ENCODE results near the gene IL1RAP. TPM values are rescaled to one million over a fixed set of nuclear protein-coding genes. Genes with fewer than 3 reads are reported as not detected.

The IL1RAP gene
- total RNA-seq, 2 donors from 2014 or later, result 13.6 to 24.4 TPM

DNA sequence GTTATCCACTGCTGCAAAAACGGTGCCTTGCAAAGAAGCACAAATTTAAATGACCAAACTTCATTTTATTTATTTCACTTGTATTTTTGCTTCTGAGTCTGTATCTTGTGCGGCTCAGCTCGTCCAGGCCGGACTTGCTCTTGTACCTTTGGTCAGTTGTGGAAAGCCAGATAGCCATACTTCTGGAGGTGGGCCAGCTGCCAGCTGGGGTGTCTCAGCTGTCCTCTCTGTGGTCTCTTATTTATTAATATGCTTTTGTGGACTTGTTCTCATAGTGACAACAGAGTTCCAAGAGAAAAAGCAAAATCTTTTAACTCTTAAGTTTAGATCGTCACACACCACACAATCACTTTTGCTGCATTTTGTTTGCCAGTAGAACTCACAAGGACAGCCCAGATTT, 87.7 kb downstream of the IL1RAP start:
- Mint-ChIP-seq H3K36me3 (peaks cover 30 to 33% of the 10 kb centered on the region in 2 donors), H3K27ac (no peak overlapping the region), H3K9me3 (peaks cover 4 to 10% of the 10 kb centered on the region in 2 donors)
- ATAC-seq (no peak), DNase-seq (ENCODE audit: low spot score in 2 of 2) (no peak)

DNA sequence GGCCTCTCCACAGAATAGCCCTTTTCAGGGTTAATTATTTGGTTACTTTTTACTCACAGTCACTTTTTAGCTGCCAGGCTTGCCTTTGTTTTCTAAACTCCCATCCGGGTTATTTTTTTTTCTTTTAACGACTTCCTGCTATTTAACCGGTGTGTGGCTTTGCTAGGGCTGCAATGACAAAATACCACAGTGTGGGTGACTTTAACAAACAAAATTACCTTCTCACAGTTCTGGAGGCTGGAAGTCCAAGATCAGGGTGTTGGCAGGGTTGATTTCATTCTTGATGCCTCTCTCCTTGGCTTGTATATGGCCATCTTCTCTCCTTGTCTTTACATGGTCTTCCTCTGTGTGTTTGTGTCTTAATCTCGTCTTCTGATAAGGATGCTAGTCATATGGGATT, 91.5 kb downstream of the IL1RAP start:
- DNase-seq (ENCODE audit: low spot score in 2 of 2), result no peak
- Mint-ChIP-seq H3K9me3 (peaks cover 0 to 6% of the 10 kb centered on the region in 2 donors), H3K27ac (peak overlapping the region in 1 of 2 donors; percentile 73), H3K36me3 (peaks cover 39 to 44% of the 10 kb centered on the region in 2 donors)
- ATAC-seq, result no peak

DNA sequence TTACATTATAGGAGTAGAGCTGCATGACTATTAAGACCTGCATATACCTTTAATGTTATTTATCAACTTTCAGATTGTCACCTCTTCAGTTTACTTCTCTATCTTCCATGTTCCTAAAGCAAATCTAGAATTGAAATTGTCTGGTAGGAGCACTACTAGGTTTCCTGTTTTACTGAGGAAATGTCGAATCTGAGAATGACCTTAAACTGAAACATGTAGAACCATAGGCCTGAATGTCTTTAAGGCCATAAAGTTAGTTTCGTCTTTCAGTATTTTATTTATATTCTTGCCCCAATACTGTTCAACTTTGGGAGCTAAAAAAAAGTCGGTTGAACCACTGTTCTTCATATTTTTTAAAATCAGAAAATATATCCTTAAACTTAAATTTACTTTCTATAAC, 92.7 kb downstream of the IL1RAP start:
- H3K9me3 Mint-ChIP-seq, result peaks cover 0 to 6% of the 10 kb centered on the region in 2 donors
- H3K36me3 Mint-ChIP-seq, result peaks cover 39 to 44% of the 10 kb centered on the region in 2 donors
- DNase-seq (ENCODE audit: low spot score in 2 of 2) (no peak), ATAC-seq (no peak)
- H3K27ac Mint-ChIP-seq, result no peak overlapping the region

DNA sequence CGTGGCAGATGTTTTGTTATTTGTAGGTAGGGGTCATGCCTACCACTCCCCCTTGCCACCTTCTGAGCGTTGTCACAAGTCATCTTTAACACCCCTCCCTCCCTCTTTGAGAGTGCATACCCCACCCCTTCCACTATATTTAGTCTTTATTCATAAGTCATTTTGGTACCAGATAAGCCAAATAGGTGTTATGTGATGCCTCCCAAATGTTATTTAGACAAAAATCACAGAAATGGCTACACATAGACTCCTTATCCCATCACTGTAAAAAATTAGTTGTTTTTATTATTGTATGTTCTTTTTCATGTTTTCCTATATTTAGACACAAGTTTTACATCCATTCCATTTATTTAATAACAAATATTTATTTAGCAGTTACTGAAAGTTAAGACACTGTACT, 93.1 kb downstream of the IL1RAP start:
- H3K36me3 Mint-ChIP-seq, result peaks cover 39 to 44% of the 10 kb centered on the region in 2 donors
- DNase-seq (ENCODE audit: low spot score in 2 of 2) (no peak), ATAC-seq (no peak)
- H3K9me3 Mint-ChIP-seq, result peaks cover 0 to 6% of the 10 kb centered on the region in 2 donors
- no peak overlapping the region for H3K27ac Mint-ChIP-seq

DNA sequence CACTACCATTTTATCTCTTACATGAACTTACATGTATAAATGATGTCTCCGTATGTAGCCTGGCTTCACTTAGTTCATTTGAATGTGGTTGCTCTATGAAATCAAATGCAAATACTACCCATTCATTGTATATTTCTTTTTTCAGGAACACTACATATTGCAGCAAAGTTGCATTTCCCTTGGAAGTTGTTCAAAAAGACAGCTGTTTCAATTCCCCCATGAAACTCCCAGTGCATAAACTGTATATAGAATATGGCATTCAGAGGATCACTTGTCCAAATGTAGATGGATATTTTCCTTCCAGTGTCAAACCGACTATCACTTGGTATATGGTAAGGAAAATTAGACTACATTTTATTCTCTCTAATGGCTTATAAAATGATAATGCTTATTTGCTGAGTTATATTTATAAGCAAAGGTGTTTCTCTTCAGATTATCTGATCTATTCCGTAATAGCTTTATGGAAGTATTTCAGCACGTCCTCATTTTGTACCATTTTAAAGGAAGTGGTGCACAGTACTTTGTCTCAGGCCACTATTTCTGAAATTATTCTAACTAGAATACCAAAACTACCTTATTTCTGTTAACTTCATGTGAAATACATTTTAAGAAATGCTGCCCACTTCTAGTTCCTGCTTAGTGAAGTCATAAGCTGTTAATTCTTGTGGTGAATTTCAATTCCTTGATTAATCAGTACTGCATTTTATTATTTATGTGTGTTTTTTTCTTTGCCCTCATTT, 95.1 kb downstream of the IL1RAP start:
- no peak for DNase-seq (ENCODE audit: low spot score in 2 of 2)
- no peak for ATAC-seq
- Mint-ChIP-seq H3K9me3 (peaks cover 0 to 13% of the 10 kb centered on the region in 2 donors), H3K27ac (peak overlapping the region in 1 of 2 donors; percentile 63), H3K36me3 (peaks cover 34 to 57% of the 10 kb centered on the region in 2 donors)

DNA sequence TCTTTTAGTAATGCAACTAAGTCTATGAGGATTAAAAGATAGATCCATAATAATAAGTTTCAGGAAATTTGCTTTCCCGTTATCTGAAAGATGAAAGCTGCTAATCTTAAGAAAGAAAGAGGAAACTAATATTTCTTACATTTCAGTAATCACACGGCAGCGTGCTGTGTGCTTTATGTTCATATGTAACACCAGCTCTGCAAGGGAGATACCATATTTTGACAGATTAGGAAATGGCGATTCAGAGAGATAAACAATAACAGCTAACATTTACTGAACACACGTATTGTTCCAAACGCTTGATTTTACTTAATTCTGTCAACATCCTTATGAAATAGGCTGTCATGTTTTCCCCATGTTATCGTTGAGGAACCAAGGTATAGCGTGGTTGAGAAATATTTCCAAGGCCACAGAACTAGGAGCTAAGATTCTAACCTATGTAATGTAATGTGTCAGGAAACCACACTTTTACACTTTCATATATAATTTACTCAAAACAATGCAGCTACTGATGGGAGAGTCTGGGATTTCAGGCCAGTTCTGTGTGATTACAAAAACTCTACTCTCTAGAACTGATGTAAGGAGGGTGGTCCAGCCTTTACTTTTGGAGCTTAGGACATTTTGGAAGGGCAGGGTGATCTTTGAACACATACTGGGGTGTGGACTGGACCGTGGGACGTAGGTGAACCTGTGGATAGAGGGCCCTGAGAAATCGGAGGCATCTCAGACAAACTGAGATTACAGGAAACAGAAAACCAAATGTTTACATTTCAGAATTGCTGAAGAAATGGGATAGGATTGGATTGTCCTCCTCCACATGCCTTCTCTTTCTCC, 100.6 kb downstream of the IL1RAP start:
- DNase-seq (ENCODE audit: low spot score in 2 of 2) (no peak), ATAC-seq (peak in 1 of 2 donors; percentile 50)
- Mint-ChIP-seq H3K27ac (peak overlapping the region in 1 of 2 donors; percentile 78), H3K36me3 (peaks cover 17 to 52% of the 10 kb centered on the region in 2 donors), H3K9me3 (peaks cover 5 to 7% of the 10 kb centered on the region in 2 donors)

DNA sequence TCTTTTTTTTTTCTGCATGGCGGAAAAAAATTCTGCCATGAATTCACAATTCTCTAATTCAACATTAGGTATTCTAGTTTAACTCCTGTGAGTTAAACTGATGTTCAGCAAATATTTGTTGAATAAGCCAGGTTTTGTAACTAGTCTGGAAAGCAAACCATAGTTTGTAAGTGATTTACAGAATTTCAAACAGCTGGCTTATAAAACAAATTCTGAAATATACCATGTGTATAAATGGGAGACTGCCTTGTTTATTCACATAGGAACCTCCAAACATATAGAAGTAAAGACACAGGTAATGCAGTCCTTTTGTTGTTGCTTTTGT, 101.1 kb downstream of the IL1RAP start:
- H3K9me3 Mint-ChIP-seq, result peaks cover 5 to 7% of the 10 kb centered on the region in 2 donors
- peak overlapping the region in 1 of 2 donors; percentile 79 for H3K27ac Mint-ChIP-seq
- ATAC-seq, result no peak
- H3K36me3 Mint-ChIP-seq, result peaks cover 12 to 46% of the 10 kb centered on the region in 2 donors
- no peak for DNase-seq (ENCODE audit: low spot score in 2 of 2)

DNA sequence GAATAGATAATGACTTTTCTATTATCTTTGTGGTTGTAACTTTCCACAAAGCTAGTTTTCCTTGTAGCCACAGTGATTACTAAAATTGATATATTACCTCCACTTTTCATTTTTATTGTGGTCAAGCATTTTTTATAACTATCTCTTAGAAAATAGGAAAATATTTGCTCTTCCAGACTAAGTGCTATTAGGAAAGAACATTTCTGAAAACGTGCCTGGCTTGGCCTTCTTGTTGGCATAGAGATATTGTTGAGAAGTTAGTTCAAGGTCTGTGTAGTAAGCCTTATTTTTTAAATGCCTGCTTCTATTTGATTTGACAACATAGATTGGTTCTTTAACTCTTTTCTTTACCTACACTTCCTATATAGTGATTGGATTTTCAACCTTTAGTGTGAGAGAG, 101.7 kb downstream of the IL1RAP start:
- ATAC-seq (no peak), DNase-seq (ENCODE audit: low spot score in 2 of 2) (no peak)
- H3K9me3 Mint-ChIP-seq, result peaks cover 5 to 7% of the 10 kb centered on the region in 2 donors
- H3K27ac Mint-ChIP-seq, result peak overlapping the region in 1 of 2 donors; percentile 46
- H3K36me3 Mint-ChIP-seq, result peaks cover 12 to 49% of the 10 kb centered on the region in 2 donors

DNA sequence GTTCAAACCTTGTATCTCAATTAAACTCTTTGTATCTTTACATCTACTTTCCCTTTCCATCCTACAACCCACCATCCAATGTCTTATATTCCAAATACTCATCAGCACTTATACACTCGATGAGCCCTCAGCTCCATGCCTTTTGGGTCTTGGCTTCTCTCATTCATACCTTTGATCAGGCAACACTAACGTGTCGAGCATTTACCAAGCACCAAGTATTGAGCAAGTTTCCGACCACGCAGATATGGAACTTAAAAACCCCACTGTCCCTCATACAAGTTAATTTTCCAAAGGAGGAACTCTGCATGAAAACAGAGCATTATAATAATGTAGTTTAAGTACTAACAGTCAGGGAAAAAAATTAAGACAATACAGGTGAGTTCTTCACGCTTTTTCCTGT, 102.8 kb downstream of the IL1RAP start:
- H3K9me3 Mint-ChIP-seq, result peaks cover 5 to 7% of the 10 kb centered on the region in 2 donors

DNA sequence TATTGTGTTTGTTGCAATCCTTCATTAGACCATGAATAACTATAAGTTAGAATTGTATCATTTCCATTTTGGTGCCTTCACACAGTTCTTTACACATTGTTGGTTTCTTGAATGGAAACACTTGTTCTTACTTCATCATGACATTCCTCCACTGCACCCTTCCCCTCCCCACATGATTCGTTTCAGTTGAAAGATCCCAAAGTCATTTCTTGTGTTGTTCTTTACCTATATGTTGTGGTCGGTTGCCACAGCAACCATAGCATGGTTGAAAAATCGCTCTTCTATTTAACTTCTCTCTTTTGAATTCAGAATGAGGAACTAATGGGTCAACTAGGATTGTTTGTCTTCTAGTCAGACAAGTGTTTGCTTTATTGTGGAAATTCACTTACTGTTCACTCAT, 103.3 kb downstream of the IL1RAP start:
- peak overlapping the region; percentile 85 to 96 for H3K27ac Mint-ChIP-seq
- peak in 1 of 2 donors; percentile 41 for DNase-seq (ENCODE audit: low spot score in 2 of 2)
- H3K9me3 Mint-ChIP-seq, result peaks cover 5 to 7% of the 10 kb centered on the region in 2 donors
- peak; percentile 44 to 72 for ATAC-seq
- H3K36me3 Mint-ChIP-seq, result peaks cover 12 to 63% of the 10 kb centered on the region in 2 donors

More for the DNA sequence above, 102.8 kb downstream of the IL1RAP start:
- H3K36me3 Mint-ChIP-seq, result peaks cover 12 to 58% of the 10 kb centered on the region in 2 donors
- DNase-seq (ENCODE audit: low spot score in 2 of 2) (no peak), ATAC-seq (no peak)
- H3K27ac Mint-ChIP-seq, result peak overlapping the region; percentile 85 to 96

DNA sequence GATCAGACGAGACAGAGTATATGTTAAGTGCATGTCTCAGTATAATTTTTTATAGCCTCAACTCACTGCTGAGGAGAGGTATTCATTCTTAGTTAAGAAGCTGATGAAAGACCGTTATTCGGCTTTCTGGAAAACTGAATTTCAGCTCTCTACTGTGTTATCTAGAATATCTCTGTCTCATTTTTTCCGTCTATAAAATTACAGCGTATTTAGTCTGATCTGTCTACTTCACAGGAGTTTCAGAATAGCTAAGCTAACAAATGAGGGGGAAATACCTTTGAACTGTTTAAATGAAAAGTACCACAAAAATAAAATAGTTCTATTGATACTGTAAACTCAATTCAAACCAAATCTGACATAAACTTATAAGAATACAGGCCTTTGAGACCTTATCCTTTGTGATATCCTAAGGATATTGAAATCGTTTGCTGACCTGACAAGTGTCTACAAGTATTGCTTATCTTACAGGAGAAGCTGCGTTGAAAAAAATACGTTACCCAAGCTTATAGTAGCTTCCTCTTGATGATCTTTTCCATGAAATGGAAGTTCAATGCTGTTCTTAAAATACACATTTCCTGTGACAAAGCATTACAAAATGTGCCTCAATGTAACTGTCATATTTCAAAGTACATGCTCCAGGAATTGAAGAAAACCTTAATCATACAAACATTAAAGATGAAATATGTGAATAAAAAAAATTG, 104.6 kb downstream of the IL1RAP start:
- H3K27ac Mint-ChIP-seq, result peak overlapping the region; percentile 85 to 96
- peak; percentile 82 to 90 for ATAC-seq
- DNase-seq (ENCODE audit: low spot score in 2 of 2), result no peak
- peaks cover 4 to 5% of the 10 kb centered on the region in 2 donors for H3K9me3 Mint-ChIP-seq
- H3K36me3 Mint-ChIP-seq, result peaks cover 19 to 63% of the 10 kb centered on the region in 2 donors

DNA sequence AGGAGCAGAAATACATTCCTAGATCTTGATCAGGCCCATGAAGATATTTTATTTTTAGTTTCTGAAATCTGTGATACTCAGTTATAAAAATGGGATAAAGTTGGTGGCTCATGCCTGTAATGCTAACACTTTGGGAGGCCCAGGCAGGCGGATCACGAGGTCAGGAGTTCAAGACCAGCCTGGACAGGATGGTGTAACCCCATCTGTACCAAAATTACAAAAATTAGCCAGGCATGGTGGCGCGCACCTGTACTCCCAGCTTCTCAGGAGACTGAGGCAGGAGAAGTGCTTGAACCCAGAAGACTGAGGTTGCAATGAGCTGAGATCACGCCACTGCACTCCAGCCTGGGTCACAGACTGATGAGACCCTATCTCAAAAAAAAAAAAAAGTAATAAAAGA, 105.5 kb downstream of the IL1RAP start:
- Mint-ChIP-seq H3K9me3 (peaks cover 0 to 5% of the 10 kb centered on the region in 2 donors), H3K36me3 (peaks cover 28 to 65% of the 10 kb centered on the region in 2 donors), H3K27ac (peak overlapping the region; percentile 85 to 96)
- ATAC-seq (no peak), DNase-seq (ENCODE audit: low spot score in 2 of 2) (no peak)

DNA sequence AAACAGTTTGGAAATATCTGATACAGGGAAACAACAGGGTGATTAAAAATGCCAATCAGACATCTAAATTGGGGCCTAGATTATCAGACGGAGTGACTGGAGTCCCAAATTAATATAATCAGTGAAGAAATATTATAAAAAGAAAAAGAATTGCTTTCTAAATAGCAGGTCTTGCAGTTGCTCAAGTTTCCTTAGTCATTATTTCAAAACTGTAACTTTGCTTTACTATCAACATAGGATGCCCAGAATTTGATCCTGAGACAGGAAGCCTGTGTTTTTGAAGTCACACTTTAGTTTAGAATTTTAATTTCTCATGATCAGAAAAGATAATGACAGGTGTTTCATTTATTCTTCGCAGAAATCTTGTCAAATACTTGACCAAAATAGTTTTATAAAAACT, 105.9 kb downstream of the IL1RAP start:
- peaks cover 32 to 68% of the 10 kb centered on the region in 2 donors for H3K36me3 Mint-ChIP-seq
- H3K27ac Mint-ChIP-seq, result no peak overlapping the region
- DNase-seq (ENCODE audit: low spot score in 2 of 2) (no peak), ATAC-seq (no peak)
- peaks cover 0 to 5% of the 10 kb centered on the region in 2 donors for H3K9me3 Mint-ChIP-seq

DNA sequence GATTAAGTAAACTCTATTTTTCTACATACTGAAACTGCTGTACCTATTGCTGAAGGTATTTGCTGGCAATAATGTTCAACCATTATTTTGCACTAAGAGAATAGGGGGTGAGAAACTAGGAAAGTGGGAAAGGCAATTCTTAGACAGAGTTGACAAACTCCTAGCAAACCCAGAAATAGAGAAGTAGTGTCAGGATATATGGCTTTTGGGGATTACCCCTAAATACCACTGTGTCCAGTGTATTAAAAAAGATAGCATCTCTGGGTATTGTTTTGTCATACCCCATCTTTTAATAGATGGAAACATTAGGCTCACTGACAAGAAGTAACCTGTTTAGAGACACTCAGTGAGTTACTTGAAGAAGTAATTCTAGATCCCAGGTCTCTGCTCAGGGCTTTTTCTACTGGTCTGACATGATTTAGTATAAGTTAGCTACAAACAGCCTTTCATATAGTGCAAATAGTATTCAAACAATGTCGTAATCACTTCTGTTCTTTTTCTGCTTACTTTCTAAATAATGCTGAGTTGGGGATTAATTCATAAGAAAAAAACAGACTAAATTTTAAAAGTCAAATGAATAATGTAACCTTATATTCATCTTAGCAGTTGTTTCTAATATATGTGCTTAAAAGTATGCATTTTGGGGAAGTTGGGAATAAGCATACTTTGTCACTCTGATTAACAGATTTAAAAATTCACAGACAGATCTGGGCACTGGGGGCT, 107.2 kb downstream of the IL1RAP start:
- no peak for ATAC-seq
- Mint-ChIP-seq H3K36me3 (peaks cover 37 to 68% of the 10 kb centered on the region in 2 donors), H3K9me3 (peaks cover 0 to 5% of the 10 kb centered on the region in 2 donors), H3K27ac (no peak overlapping the region)
- DNase-seq (ENCODE audit: low spot score in 2 of 2), result no peak

DNA sequence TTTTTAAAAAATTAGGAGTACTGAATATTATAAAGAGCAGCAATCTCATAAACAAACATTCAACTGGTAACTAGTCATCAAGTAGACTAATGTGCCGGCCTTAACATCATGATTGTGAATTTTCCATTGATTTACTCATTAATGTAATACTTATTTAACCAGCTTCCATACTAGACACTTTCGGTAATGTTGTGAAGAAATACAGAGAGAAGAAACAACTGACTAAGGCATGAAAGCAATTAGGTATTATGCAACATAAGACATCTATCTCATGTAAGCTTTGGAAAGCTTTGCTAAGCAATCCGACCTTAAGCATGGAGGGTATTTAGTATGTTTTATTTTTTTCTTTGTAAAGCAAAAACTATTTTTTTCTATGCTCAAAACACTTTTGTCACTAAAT, 108.0 kb downstream of the IL1RAP start:
- no peak overlapping the region for H3K27ac Mint-ChIP-seq
- DNase-seq (ENCODE audit: low spot score in 2 of 2) (no peak), ATAC-seq (no peak)
- H3K36me3 Mint-ChIP-seq, result peaks cover 29 to 59% of the 10 kb centered on the region in 2 donors
- peaks cover 0 to 5% of the 10 kb centered on the region in 2 donors for H3K9me3 Mint-ChIP-seq

DNA sequence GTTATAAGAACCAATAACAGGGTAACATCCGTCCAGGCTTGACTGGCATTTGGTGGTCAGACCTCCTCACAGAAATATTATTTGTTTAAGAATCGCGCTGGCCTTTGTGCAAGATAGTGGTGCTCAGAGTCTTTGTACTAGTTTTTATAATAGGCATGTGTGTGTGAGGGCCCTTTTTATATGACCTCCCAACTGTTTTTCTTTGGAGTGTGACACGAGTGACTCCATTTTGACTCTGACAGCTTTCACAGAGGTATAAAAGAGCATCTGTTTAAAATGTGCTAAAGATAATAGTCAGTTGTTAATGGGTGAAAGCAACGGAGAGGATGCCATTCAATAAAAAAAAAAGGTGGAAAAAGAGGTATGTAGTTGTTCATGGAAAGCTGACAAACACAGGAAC, 110.4 kb downstream of the IL1RAP start:
- H3K36me3 Mint-ChIP-seq, result peaks cover 30 to 60% of the 10 kb centered on the region in 2 donors
- H3K9me3 Mint-ChIP-seq, result no peaks in the 10 kb centered on the region
- H3K27ac Mint-ChIP-seq, result no peak overlapping the region
- ATAC-seq (no peak), DNase-seq (ENCODE audit: low spot score in 2 of 2) (no peak)
